Small intestine (tissue), 7 donors: ENCODE data around the gene ATMIN. TPM values are rescaled to one million over a fixed set of nuclear protein-coding genes. Genes with fewer than 3 reads are reported as not detected.

Source experiments
- DNase-seq, 2 donors: peaks; one replicate each; pipeline versions ENCODE4 v3.0.0 to v3.0.0-alpha.2; 2013
- FAIRE-seq: peaks from 2 replicates; lab custom pipeline; 2012; peaks lifted over from hg19 to GRCh38; lab: Jason Lieb, UNC
- H3K27ac ChIP-seq, 3 donors: one replicate each; pipeline ENCODE4 v1.5.1; 2013; ENCODE audit warnings: low read length in 2 of 3, mild to moderate bottlenecking in 2 of 3, control low read depth in 1 of 3, inconsistent platforms in 1 of 3, low read depth in 1 of 3, moderate library complexity in 1 of 3
- H3K27me3 ChIP-seq, 3 donors: one replicate each; pipeline ENCODE4 v1.6.1; 2013; ENCODE audit warnings: low read length in 3 of 3, inconsistent platforms in 1 of 3; ENCODE audit not compliant: control insufficient read depth in 3 of 3, insufficient read depth in 3 of 3
- H3K36me3 ChIP-seq, 3 donors: one replicate each; pipeline ENCODE4 v1.6.1; 2013; ENCODE audit warnings: low read length in 3 of 3, inconsistent platforms in 1 of 3, low read depth in 1 of 3, mild to moderate bottlenecking in 1 of 3, moderate library complexity in 1 of 3; ENCODE audit not compliant: control insufficient read depth in 3 of 3, insufficient read depth in 2 of 3
- H3K4me1 ChIP-seq, 3 donors: one replicate each; pipeline ENCODE4 v1.6.1; 2013; ENCODE audit warnings: low read length in 2 of 3, inconsistent platforms in 1 of 3, low read depth in 1 of 3, mild to moderate bottlenecking in 1 of 3, moderate library complexity in 1 of 3; ENCODE audit not compliant: control insufficient read depth in 3 of 3, insufficient read depth in 2 of 3
- H3K4me3 ChIP-seq, 3 donors: one replicate each; pipeline ENCODE4 v1.5.1; 2013; ENCODE audit warnings: low read length in 3 of 3, control low read depth in 1 of 3, inconsistent platforms in 1 of 3, low read depth in 1 of 3, mild to moderate bottlenecking in 1 of 3, moderate library complexity in 1 of 3
- H3K9me3 ChIP-seq, 2 donors: one replicate each; pipeline ENCODE4 v1.6.1; 2013; ENCODE audit warnings: low read depth in 1 of 2, low read length in 1 of 2; ENCODE audit not compliant: control insufficient read depth in 2 of 2, insufficient read depth in 1 of 2
- WGBS, 3 donors: extraction: QIAGEN DNeasy Blood & Tissue Kit; methylation state at CpG; one replicate each; pipeline ENCODE4 v1.1.7; 2013; 5-methylcytosine and 5-hydroxymethylcytosine counted together
- polyA plus RNA-seq, 4 donors: library from polyadenylated mRNA; stranded (reverse) in 3 of 4; unstranded in 1 of 4; fragments of 200-250 nt in 3 of 4; fragments of 120-200 nt in 1 of 4; gene quantifications; one replicate each; pipeline versions ENCODE4 v1.2.1 to v1.2.3, GENCODE V29; 2013
- donor health status: healthy with polysubstance abuse.
- donor health status: control.
- donor health status: control.
- donor health status: Bipolar disorder and iron deficiency.
- donor health status: healthy.

Gene ATMIN
- polyA plus RNA-seq, 4 donors, result 13.5 to 29.6 (median 15.6) TPM

DNA sequence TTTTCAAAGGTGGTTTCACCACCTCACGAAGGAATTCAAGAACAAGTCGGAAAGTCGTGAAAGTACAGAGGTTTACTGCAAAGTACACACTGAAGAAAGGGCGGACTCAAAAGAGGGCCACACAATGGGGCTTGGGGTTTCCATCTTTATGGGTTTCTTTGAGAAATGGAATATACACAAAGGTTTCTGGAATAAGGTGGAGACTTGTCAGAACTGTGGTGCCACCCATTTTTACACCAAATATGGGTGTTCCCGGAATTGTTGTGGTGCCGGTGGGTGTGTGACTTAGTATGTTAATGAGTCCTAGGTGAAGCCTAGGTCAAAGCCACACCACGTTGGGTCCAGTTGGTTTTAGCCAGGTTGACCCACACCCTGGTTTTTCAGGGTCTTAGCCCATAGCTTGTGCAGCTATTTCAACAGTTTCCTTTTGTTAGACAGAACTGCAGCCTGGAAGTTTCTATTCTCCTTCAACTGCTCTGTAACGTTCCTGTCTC is 61.1 kb downstream of the ATMIN start:
- no peak for DNase-seq
- 43 to 50% (median 44%) methylated on average over 8 of the region's 8 CpGs for WGBS, 3 donors

More for the DNA sequence above, 61.1 kb downstream of the ATMIN start:
- peak overlapping the region in 1 of 3 donors; percentile 11 for H3K4me3 ChIP-seq
- peaks cover 0 to 6% (median 0%) of the 10 kb centered on the region in 3 donors for H3K36me3 ChIP-seq
- no peaks in the 10 kb centered on the region for H3K27me3 ChIP-seq
- H3K4me1 ChIP-seq, result peaks cover 0 to 7% (median 0%) of the 10 kb centered on the region in 3 donors
- no peak for FAIRE-seq
- H3K27ac ChIP-seq, result peak overlapping the region in 1 of 3 donors; percentile 70
- H3K9me3 ChIP-seq, result peaks cover 0 to 2% of the 10 kb centered on the region in 2 donors

Other genes with a start within 250 kb of the ATMIN start
- 1 to 10 TPM; 1.9 to 3.0 (median 2.8) TPM for gene CDYL2, start 231.2 kb upstream of the ATMIN start, polyA plus RNA-seq
- 100 to 1,000 TPM in 3 of 4 donors, 10 to 100 TPM in 1; 50.0 to 140 (median 125) TPM for gene CMC2, start 29.0 kb upstream of the ATMIN start, polyA plus RNA-seq
- gene CENPN, start 28.6 kb upstream of the ATMIN start, polyA plus RNA-seq, result 10 to 100 TPM in 2 of 4 donors, 1 to 10 TPM in 2; 5.8 to 22.9 (median 8.5) TPM
- under 1 TPM in 2 of 4 donors, not detected in 2; 0.54 to 0.74 TPM for gene C16orf46, start 41.4 kb downstream of the ATMIN start, polyA plus RNA-seq
- gene GCSH, start 60.6 kb downstream of the ATMIN start, polyA plus RNA-seq, result 10 to 100 TPM in 3 of 4 donors, 1 to 10 TPM in 1; 2.7 to 28.3 (median 19.5) TPM
- gene BCO1, start 202.8 kb downstream of the ATMIN start, polyA plus RNA-seq, result 10 to 100 TPM in 2 of 4 donors, 1 to 10 TPM in 2; 1.4 to 31.1 (median 17.8) TPM